ENCODE results near the gene RTP1.

- TF ChIP-seq EGR1 (IDR thresholded peaks at IDR 0.05): no peak
- TF ChIP-seq TAF1 (IDR thresholded peaks at IDR 0.05; ENCODE audit: low read depth): no peak
- TF ChIP-seq REST (IDR thresholded peaks at IDR 0.05; ENCODE audit: low read depth): no peak
- no peak for TF ChIP-seq MAX (IDR thresholded peaks at IDR 0.05)
- TF ChIP-seq EP300 (IDR thresholded peaks at IDR 0.05; ENCODE audit: borderline replicate concordance): no peak
- TF ChIP-seq RAD21 (IDR thresholded peaks at IDR 0.05; ENCODE audit: low read depth): peak; percentile 66
- no peak for TF ChIP-seq FOXM1 (IDR thresholded peaks at IDR 0.05; ENCODE audit: borderline replicate concordance, low read depth)
- no peak for TF ChIP-seq ZBTB7A (IDR thresholded peaks at IDR 0.05; ENCODE audit: low read depth)
- no peak for TF ChIP-seq CREB1 (IDR thresholded peaks at IDR 0.05; ENCODE audit: low read depth)
- TF ChIP-seq TEAD4 (IDR thresholded peaks at IDR 0.05): no peak
Measured at GRCh38 chr3:187165144-187165543, 32.1 kb upstream of the RTP1 start.
